ENCODE data around the gene ZNF436.

The ZNF436 gene

DNA sequence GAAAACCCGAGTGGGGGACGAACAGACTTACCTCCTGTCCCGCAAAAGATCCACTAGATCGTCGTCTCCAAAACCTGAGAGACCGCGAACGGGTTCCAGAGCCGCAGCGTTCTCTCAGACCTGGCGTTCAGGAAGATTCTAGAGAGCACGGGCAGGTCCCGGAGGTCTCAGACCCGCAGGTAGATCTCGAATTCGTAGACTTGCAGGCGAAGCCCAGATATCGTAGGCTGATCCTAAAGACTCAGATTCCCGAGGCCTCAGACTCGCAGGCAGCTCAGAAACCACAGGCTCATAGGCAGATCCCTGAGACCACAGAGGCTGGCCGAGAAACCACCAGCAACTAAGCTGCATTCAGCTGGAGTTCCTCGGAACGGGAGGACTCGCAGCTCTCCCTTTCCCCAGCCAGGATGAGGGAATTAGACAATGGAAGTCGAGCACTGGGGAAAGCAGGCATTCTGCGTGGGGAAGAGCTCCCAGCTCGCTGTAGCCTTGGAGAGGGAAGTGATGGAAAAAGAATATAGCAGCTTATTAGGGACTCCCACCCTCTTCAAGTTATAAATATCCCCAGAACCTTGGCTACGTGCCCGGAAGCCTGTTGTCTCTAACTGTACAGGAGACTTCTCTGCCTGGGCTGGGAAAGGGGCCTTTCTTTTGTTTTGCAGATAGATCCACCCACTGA, at the start of gene ZNF436:
Gene ZNF436, minus strand, starts transcription at position 502 of the 679 bp plus-strand sequence. CDS start 1,831 bp downstream, outside the sequence.
- peak; percentile 41 for ATAC-seq
- no peak for TF ChIP-seq GLIS3 (CRISPR knock-in tag; IDR thresholded peaks at IDR 0.05)
- TF ChIP-seq, protein P1, sequence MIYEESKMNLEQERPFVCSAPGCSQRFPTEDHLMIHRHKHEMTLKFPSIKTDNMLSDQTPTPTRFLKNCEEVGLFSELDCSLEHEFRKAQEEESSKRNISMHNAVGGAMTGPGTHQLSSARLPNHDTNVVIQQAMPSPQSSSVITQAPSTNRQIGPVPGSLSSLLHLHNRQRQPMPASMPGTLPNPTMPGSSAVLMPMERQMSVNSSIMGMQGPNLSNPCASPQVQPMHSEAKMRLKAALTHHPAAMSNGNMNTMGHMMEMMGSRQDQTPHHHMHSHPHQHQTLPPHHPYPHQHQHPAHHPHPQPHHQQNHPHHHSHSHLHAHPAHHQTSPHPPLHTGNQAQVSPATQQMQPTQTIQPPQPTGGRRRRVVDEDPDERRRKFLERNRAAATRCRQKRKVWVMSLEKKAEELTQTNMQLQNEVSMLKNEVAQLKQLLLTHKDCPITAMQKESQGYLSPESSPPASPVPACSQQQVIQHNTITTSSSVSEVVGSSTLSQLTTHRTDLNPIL (CRISPR knock-in tag; IDR thresholded peaks at IDR 0.05; ENCODE audit: low read depth), result no peak
- no peak for TF ChIP-seq OSR1 (CRISPR knock-in tag; IDR thresholded peaks at IDR 0.05)
- no peak for TF ChIP-seq ISL1 (CRISPR knock-in tag; IDR thresholded peaks at IDR 0.05)
- TF ChIP-seq, protein P2, sequence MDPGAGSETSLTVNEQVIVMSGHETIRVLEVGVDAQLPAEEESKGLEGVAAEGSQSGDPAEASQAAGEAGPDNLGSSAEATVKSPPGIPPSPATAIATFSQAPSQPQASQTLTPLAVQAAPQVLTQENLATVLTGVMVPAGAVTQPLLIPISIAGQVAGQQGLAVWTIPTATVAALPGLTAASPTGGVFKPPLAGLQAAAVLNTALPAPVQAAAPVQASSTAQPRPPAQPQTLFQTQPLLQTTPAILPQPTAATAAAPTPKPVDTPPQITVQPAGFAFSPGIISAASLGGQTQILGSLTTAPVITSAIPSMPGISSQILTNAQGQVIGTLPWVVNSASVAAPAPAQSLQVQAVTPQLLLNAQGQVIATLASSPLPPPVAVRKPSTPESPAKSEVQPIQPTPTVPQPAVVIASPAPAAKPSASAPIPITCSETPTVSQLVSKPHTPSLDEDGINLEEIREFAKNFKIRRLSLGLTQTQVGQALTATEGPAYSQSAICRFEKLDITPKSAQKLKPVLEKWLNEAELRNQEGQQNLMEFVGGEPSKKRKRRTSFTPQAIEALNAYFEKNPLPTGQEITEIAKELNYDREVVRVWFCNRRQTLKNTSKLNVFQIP (CRISPR knock-in tag; IDR thresholded peaks at IDR 0.05; ENCODE audit: borderline replicate concordance, low read depth), result no peak
- TF ChIP-seq RARB (CRISPR knock-in tag; IDR thresholded peaks at IDR 0.05), result no peak
- no peak for TF ChIP-seq ZNF70 (CRISPR knock-in tag; IDR thresholded peaks at IDR 0.05)
- TF ChIP-seq, protein P3, sequence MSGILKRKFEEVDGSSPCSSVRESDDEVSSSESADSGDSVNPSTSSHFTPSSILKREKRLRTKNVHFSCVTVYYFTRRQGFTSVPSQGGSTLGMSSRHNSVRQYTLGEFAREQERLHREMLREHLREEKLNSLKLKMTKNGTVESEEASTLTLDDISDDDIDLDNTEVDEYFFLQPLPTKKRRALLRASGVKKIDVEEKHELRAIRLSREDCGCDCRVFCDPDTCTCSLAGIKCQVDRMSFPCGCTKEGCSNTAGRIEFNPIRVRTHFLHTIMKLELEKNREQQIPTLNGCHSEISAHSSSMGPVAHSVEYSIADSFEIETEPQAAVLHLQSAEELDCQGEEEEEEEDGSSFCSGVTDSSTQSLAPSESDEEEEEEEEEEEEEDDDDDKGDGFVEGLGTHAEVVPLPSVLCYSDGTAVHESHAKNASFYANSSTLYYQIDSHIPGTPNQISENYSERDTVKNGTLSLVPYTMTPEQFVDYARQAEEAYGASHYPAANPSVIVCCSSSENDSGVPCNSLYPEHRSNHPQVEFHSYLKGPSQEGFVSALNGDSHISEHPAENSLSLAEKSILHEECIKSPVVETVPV (CRISPR knock-in tag; IDR thresholded peaks at IDR 0.05), result no peak

DNA sequence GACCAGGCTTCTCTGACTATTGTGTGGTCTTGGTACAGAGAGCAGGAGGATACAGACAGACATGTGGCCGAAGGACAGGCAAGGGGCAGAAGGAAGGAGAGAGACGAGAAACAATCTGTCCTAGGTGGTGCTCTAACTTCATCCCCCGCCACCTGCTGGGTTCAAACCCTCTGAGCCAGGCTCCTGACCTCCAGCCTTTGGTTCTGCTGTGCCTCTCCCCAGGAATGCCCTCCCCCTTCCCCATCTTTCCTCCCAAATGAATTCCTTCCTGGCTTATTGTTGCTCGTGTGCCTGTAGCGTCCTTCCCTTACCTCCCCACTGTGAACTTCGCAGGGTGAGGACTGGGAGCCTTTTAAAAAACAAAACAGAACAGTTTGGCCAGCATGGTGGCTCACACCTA, 49.5 kb upstream of the ZNF436 start:
- TF ChIP-seq ZNF70 (CRISPR knock-in tag; IDR thresholded peaks at IDR 0.05), result no peak
- TF ChIP-seq ESRRG (CRISPR knock-in tag; IDR thresholded peaks at IDR 0.05), result no peak
- TF ChIP-seq TOX (CRISPR knock-in tag; IDR thresholded peaks at IDR 0.05; ENCODE audit: borderline replicate concordance), result no peak
- no peak for TF ChIP-seq TCF4 (CRISPR knock-in tag; IDR thresholded peaks at IDR 0.05; ENCODE audit: borderline replicate concordance)
- TF ChIP-seq ZFP3 (CRISPR knock-in tag; IDR thresholded peaks at IDR 0.05), result no peak
- no peak for TF ChIP-seq ISL1 (CRISPR knock-in tag; IDR thresholded peaks at IDR 0.05)
- ATAC-seq, result no peak

DNA sequence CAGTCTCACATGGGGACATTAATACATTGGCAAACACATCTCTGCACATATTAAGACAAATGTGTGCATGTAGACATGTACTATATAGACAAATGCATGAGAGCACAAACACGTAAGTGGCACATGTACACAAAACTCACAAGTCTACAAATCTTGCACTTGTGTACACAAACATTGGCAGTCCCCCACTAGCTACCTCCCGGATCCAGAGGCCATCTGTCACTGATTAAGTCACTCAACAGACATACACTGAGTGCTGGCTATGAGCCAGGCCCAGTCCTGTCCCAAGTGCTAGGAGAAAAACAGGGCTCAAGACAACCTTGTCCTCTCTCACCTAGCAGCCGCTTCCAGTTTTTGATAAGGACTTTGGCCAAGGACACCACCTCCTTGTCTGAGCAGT, 47.9 kb upstream of the ZNF436 start:
- peak; percentile 72 for ATAC-seq

DNA sequence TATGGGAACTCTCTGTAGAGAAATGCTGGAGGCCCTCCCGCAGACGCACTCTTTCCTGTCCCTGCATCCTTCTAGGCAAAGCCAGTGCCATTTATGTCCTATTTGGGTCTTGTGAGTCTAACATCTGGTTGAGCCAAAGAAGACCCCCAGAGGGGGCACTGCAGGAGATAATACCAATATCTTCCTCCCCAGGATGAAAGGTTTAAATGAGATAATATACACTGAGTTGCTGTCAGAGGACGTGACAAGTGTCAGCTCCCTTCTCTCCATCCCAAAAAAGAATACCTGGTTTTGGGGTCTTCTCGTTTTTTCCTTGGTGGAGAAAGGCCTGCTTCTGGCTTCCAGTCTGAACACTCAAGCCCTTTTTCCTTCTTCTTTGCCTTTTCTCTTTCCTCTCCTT, 47.3 kb upstream of the ZNF436 start:
- no peak for ATAC-seq
- no peak for TF ChIP-seq ZNF8 (CRISPR knock-in tag; IDR thresholded peaks at IDR 0.05)
- TF ChIP-seq ARNTL (CRISPR knock-in tag; IDR thresholded peaks at IDR 0.05; ENCODE audit: borderline replicate concordance, low read depth), result no peak
- TF ChIP-seq PPARA (CRISPR knock-in tag; IDR thresholded peaks at IDR 0.05; ENCODE audit: borderline replicate concordance), result no peak
- TF ChIP-seq, protein P4, sequence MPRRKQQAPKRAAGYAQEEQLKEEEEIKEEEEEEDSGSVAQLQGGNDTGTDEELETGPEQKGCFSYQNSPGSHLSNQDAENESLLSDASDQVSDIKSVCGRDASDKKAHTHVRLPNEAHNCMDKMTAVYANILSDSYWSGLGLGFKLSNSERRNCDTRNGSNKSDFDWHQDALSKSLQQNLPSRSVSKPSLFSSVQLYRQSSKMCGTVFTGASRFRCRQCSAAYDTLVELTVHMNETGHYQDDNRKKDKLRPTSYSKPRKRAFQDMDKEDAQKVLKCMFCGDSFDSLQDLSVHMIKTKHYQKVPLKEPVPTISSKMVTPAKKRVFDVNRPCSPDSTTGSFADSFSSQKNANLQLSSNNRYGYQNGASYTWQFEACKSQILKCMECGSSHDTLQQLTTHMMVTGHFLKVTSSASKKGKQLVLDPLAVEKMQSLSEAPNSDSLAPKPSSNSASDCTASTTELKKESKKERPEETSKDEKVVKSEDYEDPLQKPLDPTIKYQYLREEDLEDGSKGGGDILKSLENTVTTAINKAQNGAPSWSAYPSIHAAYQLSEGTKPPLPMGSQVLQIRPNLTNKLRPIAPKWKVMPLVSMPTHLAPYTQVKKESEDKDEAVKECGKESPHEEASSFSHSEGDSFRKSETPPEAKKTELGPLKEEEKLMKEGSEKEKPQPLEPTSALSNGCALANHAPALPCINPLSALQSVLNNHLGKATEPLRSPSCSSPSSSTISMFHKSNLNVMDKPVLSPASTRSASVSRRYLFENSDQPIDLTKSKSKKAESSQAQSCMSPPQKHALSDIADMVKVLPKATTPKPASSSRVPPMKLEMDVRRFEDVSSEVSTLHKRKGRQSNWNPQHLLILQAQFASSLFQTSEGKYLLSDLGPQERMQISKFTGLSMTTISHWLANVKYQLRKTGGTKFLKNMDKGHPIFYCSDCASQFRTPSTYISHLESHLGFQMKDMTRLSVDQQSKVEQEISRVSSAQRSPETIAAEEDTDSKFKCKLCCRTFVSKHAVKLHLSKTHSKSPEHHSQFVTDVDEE (CRISPR knock-in tag; IDR thresholded peaks at IDR 0.05), result no peak
- TF ChIP-seq ZNF70 (CRISPR knock-in tag; IDR thresholded peaks at IDR 0.05), result no peak
- TF ChIP-seq RARB (CRISPR knock-in tag; IDR thresholded peaks at IDR 0.05), result no peak
- no peak for TF ChIP-seq ZC3H10 (CRISPR knock-in tag; IDR thresholded peaks at IDR 0.05)
- no peak for TF ChIP-seq ZFP30 (CRISPR knock-in tag; IDR thresholded peaks at IDR 0.05)
- no peak for TF ChIP-seq TCF4 (CRISPR knock-in tag; IDR thresholded peaks at IDR 0.05; ENCODE audit: borderline replicate concordance)
- no peak for TF ChIP-seq CSDC2 (CRISPR knock-in tag; IDR thresholded peaks at IDR 0.05)
- no peak for TF ChIP-seq ESRRG (CRISPR knock-in tag; IDR thresholded peaks at IDR 0.05)
- no peak for TF ChIP-seq ISL1 (CRISPR knock-in tag; IDR thresholded peaks at IDR 0.05)
- TF ChIP-seq, protein P3 (CRISPR knock-in tag; IDR thresholded peaks at IDR 0.05), result no peak
- TF ChIP-seq SNAI2 (CRISPR knock-in tag; IDR thresholded peaks at IDR 0.05), result no peak
- TF ChIP-seq, protein P1 (CRISPR knock-in tag; IDR thresholded peaks at IDR 0.05; ENCODE audit: low read depth), result no peak
- TF ChIP-seq TOX (CRISPR knock-in tag; IDR thresholded peaks at IDR 0.05; ENCODE audit: borderline replicate concordance), result no peak
- no peak for TF ChIP-seq ZFP3 (CRISPR knock-in tag; IDR thresholded peaks at IDR 0.05)
- no peak for TF ChIP-seq BACH2 (CRISPR knock-in tag; IDR thresholded peaks at IDR 0.05; ENCODE audit: borderline replicate concordance)
- no peak for TF ChIP-seq OSR1 (CRISPR knock-in tag; IDR thresholded peaks at IDR 0.05)

More for the DNA sequence above, 47.9 kb upstream of the ZNF436 start:
- TF ChIP-seq TCF4 (CRISPR knock-in tag; IDR thresholded peaks at IDR 0.05; ENCODE audit: borderline replicate concordance), result peak; percentile 67; the same call in 1 of the 2 replicates
- TF ChIP-seq, protein P5, sequence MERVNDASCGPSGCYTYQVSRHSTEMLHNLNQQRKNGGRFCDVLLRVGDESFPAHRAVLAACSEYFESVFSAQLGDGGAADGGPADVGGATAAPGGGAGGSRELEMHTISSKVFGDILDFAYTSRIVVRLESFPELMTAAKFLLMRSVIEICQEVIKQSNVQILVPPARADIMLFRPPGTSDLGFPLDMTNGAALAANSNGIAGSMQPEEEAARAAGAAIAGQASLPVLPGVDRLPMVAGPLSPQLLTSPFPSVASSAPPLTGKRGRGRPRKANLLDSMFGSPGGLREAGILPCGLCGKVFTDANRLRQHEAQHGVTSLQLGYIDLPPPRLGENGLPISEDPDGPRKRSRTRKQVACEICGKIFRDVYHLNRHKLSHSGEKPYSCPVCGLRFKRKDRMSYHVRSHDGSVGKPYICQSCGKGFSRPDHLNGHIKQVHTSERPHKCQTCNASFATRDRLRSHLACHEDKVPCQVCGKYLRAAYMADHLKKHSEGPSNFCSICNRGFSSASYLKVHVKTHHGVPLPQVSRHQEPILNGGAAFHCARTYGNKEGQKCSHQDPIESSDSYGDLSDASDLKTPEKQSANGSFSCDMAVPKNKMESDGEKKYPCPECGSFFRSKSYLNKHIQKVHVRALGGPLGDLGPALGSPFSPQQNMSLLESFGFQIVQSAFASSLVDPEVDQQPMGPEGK (CRISPR knock-in tag; IDR thresholded peaks at IDR 0.05; ENCODE audit: borderline replicate concordance), result no peak

All from SK-N-SH treated with all-trans-retinoic acid at 6 μM for 48 hours (cell line).